ENCODE data around the gene SKIDA1. TPM values are rescaled to one million over a fixed set of nuclear protein-coding genes. Genes with fewer than 3 reads are reported as not detected.

Gene SKIDA1
- polyA plus RNA-seq, 3 donors: 11.2 to 13.0 (median 11.9) TPM

DNA sequence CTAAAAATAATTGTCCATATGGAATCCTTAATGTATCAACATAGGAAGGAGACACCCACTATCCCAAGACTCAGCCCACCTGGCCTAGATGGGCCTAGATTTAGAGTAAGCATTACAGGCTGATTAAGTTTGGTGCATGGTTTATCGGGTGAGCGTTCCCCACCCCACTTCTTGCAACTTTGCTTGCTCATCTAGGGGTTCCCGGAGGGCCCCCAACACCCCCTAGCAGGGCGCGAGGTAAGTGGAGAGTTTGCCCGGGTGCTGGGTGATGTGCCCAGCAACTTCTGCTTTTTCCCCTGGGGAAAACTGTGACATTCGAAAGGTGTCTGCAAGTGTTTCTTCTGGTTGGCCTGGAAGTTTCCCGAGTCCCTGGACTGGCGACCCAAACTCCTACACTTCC is 31.7 kb downstream of the SKIDA1 start:
- DNase-seq (ENCODE audit: extremely low read depth in 1 of 11, low read depth in 9 of 11, low spot score in 4 of 11): no peak

GRCh38 chr10:21492421-21492820 is 33.1 kb downstream of the SKIDA1 start:
- no peak for DNase-seq (ENCODE audit: extremely low read depth in 1 of 11, low read depth in 9 of 11, low spot score in 4 of 11)

- no peak for DNase-seq (ENCODE audit: extremely low read depth in 1 of 11, low read depth in 9 of 11, low spot score in 4 of 11)
Measured at GRCh38 chr10:21490711-21491105, 34.8 kb downstream of the SKIDA1 start.

- no peak for DNase-seq (ENCODE audit: extremely low read depth in 1 of 11, low read depth in 9 of 11, low spot score in 4 of 11)
Measured at GRCh38 chr10:21490028-21490710, 35.3 kb downstream of the SKIDA1 start.

- DNase-seq (ENCODE audit: extremely low read depth in 1 of 11, low read depth in 9 of 11, low spot score in 4 of 11): no peak
Measured at GRCh38 chr10:21488957-21489446, 36.5 kb downstream of the SKIDA1 start.

GRCh38 chr10:21488246-21488956 is 37.1 kb downstream of the SKIDA1 start:
- DNase-seq (ENCODE audit: extremely low read depth in 1 of 11, low read depth in 9 of 11, low spot score in 4 of 11): no peak

GRCh38 chr10:21487416-21488180 is 37.9 kb downstream of the SKIDA1 start:
- DNase-seq (ENCODE audit: extremely low read depth in 1 of 11, low read depth in 9 of 11, low spot score in 4 of 11): no peak

DNA sequence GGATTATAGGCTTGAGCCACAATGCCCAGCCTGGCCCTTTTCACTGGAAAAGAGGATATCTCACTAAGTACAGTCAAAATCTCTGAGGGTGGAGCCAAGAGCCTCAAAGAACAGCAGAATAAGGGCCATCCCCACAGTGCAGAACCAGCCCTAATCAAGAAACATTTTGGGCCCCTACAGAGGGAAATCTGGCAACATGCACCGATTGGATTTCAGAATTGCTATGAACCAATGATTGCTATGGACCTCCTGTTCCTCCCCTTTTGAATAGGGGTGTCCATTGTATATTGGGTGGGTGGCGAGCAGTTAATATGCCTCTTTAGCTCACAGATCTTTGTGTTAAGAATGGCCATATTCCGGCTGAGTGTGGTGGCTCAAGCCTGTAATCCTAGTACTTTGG is 42.7 kb downstream of the SKIDA1 start:
- DNase-seq (ENCODE audit: extremely low read depth in 1 of 11, low read depth in 9 of 11, low spot score in 4 of 11): no peak

- DNase-seq (ENCODE audit: extremely low read depth in 1 of 11, low read depth in 9 of 11, low spot score in 4 of 11): no peak
Measured at GRCh38 chr10:21481407-21481806, 44.1 kb downstream of the SKIDA1 start.

GRCh38 chr10:21479570-21480315 is 45.7 kb downstream of the SKIDA1 start:
- DNase-seq (ENCODE audit: extremely low read depth in 1 of 11, low read depth in 9 of 11, low spot score in 4 of 11): no peak

DNA sequence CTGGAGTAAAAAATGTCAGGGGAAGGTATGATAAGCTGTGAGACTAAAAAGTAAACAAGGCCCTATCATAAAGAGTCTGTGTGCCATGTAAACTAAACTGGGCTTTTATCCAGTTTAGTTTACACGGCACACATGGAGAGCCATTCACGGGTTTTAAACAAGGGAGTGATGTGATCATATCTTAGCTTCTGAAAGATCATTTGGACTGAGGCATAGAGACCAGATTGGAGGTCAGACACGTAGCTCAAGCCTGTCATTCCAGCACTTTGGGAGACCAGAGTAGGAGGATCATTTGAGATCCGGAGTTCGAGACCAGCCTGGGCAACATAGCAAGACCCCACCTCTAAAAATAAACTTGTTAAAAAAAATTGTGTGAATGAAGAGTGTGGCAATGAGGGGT is 50.1 kb downstream of the SKIDA1 start:
- no peak for DNase-seq (ENCODE audit: extremely low read depth in 1 of 11, low read depth in 9 of 11, low spot score in 4 of 11)

- DNase-seq (ENCODE audit: extremely low read depth in 1 of 11, low read depth in 9 of 11, low spot score in 4 of 11): no peak
Measured at GRCh38 chr10:21473541-21473940, 51.9 kb downstream of the SKIDA1 start.

DNA sequence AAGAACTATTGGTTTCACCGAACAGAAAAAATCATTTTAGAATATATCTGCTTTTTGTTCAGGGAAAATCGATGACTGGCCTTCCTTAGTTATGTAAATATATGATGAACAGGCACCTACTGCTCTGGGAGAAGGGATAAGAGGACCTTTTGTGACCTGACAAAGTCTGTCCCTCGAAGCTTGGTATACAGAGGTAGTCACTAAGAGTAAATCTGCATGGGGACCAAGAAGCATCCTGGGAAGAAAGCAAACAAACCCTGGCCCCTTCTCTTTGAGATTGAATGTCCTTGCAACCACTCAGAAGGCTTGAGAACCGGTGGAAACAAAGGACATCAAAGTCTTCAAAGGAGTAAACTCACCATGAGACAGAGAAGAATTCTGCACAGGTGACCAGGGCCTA is 52.3 kb downstream of the SKIDA1 start:
- no peak for DNase-seq (ENCODE audit: extremely low read depth in 1 of 11, low read depth in 9 of 11, low spot score in 4 of 11)

DNA sequence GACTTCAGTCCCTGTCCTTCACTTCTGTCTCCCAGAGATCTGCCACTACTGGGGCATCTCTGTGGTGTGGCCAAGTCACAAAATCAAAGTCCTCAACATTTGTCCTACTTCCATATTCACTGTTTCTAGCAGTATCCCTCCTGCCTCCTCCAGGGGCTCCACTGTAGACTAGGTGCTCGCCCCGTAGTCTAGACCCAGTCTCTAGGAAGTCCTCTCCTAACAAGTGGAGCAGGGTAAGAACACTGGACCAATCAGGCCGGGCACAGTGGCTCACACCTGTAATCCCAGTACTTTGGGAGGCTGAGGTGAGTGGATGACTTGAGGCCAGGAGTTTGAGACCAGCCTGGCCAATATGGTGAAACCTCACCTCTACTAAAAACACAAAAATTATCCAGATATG is 57.4 kb downstream of the SKIDA1 start:
- DNase-seq (ENCODE audit: extremely low read depth in 1 of 11, low read depth in 9 of 11, low spot score in 4 of 11): no peak

- no peak for DNase-seq (ENCODE audit: extremely low read depth in 1 of 11, low read depth in 9 of 11, low spot score in 4 of 11)
Measured at GRCh38 chr10:21467633-21468032, 57.8 kb downstream of the SKIDA1 start.

- DNase-seq (ENCODE audit: extremely low read depth in 1 of 11, low read depth in 9 of 11, low spot score in 4 of 11): no peak
Measured at GRCh38 chr10:21464134-21464533, 61.3 kb downstream of the SKIDA1 start.
